Chondrocyte (in vitro differentiated cells): ENCODE results near the gene CYB561. TPM values are rescaled to one million over a fixed set of nuclear protein-coding genes. Genes with fewer than 3 reads are reported as not detected.

Experiments
- DNase-seq: peaks from one replicate; pipeline ENCODE4 v3.0.0; 2021; ENCODE audit warnings: mixed read lengths, low spot score
- H3K27ac Mint-ChIP-seq: one replicate; pipeline ENCODE4 v1.8.0; 2021; ENCODE audit warnings: mild to moderate bottlenecking, moderate library complexity, mixed read lengths; ENCODE audit not compliant: unreplicated experiment
- H3K27me3 Mint-ChIP-seq: 2 replicates; pipeline ENCODE4 v1.8.0; 2021; ENCODE audit warnings: low read depth, mixed read lengths
- H3K36me3 Mint-ChIP-seq: 2 replicates; pipeline ENCODE4 v1.8.0; 2021; ENCODE audit warnings: low read depth, mixed read lengths
- H3K4me1 Mint-ChIP-seq: 2 replicates; pipeline ENCODE4 v1.8.0; 2021; ENCODE audit warnings: low read depth, mild to moderate bottlenecking, mixed read lengths
- H3K4me3 Mint-ChIP-seq: one replicate; pipeline ENCODE4 v1.8.0; 2021; ENCODE audit warnings: mild to moderate bottlenecking, moderate library complexity, mixed read lengths; ENCODE audit not compliant: unreplicated experiment
- H3K9me3 Mint-ChIP-seq: 2 replicates; pipeline ENCODE4 v1.8.0; 2021; ENCODE audit warnings: low read depth, mixed read lengths
- total RNA-seq: library from RNA; stranded (reverse); gene quantifications from 3 replicates; pipeline ENCODE4 v1.2.1, GENCODE V29; 2021
- TF ChIP-seq, protein P1 (sequence below): fragments of 200-600 bp; sonication (generic); IDR thresholded peaks from 2 replicates; pipeline ENCODE4 v1.5.0; 2021; ENCODE audit warnings: antibody characterized with exemption, mild to moderate bottlenecking, moderate library complexity

The CYB561 gene
- total RNA-seq, 1 donor from 2014 or later, result 10.1 TPM

DNA sequence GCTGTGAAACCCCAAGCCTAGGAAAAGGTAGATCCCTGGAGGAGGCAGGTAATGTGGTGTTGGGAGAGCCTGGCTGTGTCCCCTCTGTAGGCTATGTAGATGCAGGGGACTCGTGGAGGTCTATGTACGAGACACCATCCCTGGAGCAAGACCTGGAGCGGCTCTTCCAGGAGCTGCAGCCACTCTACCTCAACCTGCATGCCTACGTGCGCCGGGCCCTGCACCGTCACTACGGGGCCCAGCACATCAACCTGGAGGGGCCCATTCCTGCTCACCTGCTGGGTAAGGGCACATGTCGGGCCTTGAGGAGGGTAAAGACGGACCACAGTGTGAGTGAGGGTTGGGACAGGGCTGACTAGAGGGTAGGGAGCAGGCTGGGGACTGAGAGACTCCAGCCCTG, 42.7 kb upstream of the CYB561 start:
- Mint-ChIP-seq H3K36me3 (no peaks in the 10 kb centered on the region), H3K27ac (no peak overlapping the region), H3K4me3 (no peak overlapping the region), H3K9me3 (no peaks in the 10 kb centered on the region), H3K4me1 (no peaks in the 10 kb centered on the region), H3K27me3 (peaks cover 31% of the 10 kb centered on the region)
- peak; percentile 76 for DNase-seq
- TF ChIP-seq, protein P1, sequence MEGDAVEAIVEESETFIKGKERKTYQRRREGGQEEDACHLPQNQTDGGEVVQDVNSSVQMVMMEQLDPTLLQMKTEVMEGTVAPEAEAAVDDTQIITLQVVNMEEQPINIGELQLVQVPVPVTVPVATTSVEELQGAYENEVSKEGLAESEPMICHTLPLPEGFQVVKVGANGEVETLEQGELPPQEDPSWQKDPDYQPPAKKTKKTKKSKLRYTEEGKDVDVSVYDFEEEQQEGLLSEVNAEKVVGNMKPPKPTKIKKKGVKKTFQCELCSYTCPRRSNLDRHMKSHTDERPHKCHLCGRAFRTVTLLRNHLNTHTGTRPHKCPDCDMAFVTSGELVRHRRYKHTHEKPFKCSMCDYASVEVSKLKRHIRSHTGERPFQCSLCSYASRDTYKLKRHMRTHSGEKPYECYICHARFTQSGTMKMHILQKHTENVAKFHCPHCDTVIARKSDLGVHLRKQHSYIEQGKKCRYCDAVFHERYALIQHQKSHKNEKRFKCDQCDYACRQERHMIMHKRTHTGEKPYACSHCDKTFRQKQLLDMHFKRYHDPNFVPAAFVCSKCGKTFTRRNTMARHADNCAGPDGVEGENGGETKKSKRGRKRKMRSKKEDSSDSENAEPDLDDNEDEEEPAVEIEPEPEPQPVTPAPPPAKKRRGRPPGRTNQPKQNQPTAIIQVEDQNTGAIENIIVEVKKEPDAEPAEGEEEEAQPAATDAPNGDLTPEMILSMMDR, result no peak

DNA sequence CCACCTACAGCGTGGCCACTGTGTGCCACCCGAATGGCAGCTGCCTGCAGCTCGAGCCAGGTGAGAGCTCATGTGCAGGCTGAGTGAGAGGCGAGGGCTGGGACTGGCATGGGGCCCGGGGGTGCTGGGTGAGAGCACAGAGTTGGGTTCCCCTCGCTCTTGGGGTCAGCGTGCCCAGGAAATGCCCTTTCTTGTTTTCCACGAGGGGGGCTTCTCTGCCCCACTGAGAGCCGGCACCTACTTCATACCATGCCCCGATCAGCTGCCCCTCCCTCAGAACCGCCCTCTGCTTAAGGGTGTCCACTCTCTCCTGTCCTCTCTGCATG, 40.9 kb upstream of the CYB561 start:
- no peaks in the 10 kb centered on the region for H3K4me1 Mint-ChIP-seq
- H3K27ac Mint-ChIP-seq, result no peak overlapping the region
- no peaks in the 10 kb centered on the region for H3K9me3 Mint-ChIP-seq
- DNase-seq, result peak; percentile 71
- H3K4me3 Mint-ChIP-seq, result no peak overlapping the region
- H3K27me3 Mint-ChIP-seq, result peaks cover 28% of the 10 kb centered on the region
- H3K36me3 Mint-ChIP-seq, result no peaks in the 10 kb centered on the region
- TF ChIP-seq, protein P1, result no peak

DNA sequence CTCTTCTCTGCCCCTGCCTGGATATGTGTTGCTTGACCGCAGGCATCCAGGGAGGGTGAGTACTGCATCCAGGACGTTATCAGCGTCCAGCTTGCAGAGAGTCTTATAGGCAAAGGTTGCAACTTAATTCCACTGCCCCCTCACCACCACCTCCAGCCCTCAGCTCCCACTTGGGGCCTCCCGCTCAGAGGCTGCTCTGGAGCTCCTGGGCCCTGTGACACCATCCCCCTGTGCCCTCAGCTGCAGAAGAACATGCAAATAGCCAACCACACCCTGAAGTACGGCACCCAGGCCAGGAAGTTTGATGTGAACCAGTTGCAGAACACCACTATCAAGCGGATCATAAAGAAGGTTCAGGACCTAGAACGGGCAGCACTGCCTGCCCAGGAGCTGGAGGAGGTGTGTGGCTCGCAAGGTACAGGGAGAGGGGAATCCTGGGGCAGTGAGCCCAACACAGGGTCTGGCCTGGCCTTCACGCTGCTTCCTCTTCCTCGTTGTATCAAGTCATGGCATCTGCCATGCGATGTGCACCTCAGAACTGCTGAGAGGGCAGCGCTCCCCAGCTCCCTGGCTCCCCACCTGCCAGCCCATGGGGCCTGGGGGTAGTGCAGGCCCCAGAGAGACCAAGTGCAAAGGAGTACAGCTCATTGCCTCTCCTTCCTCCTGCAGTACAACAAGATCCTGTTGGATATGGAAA, 40.4 kb upstream of the CYB561 start:
- Mint-ChIP-seq H3K9me3 (no peaks in the 10 kb centered on the region), H3K27me3 (peaks cover 23% of the 10 kb centered on the region), H3K4me1 (no peaks in the 10 kb centered on the region), H3K36me3 (no peaks in the 10 kb centered on the region), H3K27ac (no peak overlapping the region), H3K4me3 (no peak overlapping the region)
- TF ChIP-seq, protein P1, result no peak
- peak; percentile 49 for DNase-seq

DNA sequence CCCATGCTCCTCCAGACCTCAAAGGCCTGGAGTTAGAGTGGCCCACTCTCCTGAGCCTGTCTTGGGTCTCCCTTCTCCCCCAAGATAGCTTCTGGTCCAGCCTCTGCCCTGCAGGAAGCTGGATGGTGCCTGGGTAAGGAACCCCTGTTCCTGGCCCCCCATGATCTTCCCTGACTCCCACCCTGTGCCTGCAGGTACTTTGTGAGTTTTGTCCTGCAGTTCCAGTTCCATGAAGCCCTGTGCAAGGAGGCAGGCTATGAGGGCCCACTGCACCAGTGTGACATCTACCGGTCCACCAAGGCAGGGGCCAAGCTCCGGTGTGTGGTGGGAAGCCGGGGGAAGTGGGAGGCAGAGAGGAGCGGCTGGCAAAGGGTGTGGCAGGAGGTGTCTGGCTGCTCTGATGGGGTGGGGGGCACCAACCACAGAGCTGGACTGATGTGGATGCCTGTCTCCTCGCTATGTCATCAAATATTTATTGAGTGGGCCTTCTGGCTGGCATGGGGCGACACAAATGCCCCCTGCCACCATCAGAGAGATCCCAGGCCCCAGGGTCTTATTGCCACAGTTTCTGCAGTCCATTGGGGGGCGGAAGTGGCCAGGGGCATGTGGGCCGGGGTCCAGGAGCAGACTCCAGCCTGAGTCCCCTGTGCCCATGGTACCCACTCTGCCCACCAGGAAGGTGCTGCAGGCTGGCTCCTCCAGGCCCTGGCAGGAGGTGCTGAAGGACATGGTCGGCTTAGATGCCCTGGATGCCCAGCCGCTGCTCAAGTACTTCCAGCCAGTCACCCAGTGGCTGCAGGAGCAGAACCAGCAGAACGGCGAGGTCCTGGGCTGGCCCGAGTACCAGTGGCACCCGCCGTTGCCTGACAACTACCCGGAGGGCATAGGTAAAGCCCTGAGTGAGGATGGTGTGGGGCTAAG, 37.8 kb upstream of the CYB561 start:
- H3K36me3 Mint-ChIP-seq, result no peaks in the 10 kb centered on the region
- H3K27me3 Mint-ChIP-seq, result peaks cover 11% of the 10 kb centered on the region
- no peak overlapping the region for H3K4me3 Mint-ChIP-seq
- peaks cover 2% of the 10 kb centered on the region for H3K4me1 Mint-ChIP-seq
- no peaks in the 10 kb centered on the region for H3K9me3 Mint-ChIP-seq
- TF ChIP-seq, protein P1, result no peak
- DNase-seq, result no peak
- no peak overlapping the region for H3K27ac Mint-ChIP-seq

DNA sequence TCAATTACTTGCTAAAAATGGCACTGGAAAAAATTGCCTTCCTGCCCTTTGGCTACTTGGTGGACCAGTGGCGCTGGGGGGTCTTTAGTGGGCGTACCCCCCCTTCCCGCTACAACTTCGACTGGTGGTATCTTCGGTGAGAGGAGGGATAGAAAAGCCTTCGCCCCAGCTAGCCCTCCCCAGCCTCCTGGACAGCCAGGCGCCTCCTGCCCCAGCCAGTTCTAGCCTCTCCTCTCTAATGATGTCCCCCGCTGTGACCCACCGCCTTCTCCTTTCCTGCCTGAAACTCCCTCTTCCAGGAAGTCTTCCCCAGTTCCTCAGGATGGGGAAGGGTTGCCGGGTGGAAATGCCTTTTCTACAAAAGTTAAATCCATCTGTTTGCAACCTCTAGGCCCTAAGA, 36.9 kb upstream of the CYB561 start:
- Mint-ChIP-seq H3K9me3 (no peaks in the 10 kb centered on the region), H3K27me3 (peaks cover 13% of the 10 kb centered on the region), H3K4me1 (peaks cover 4% of the 10 kb centered on the region), H3K36me3 (no peaks in the 10 kb centered on the region), H3K4me3 (no peak overlapping the region), H3K27ac (no peak overlapping the region)
- DNase-seq, result no peak
- TF ChIP-seq, protein P1, result no peak
